ENCODE data around the gene CCDC197. TPM values are rescaled to one million over a fixed set of nuclear protein-coding genes. Genes with fewer than 3 reads are reported as not detected.

CCDC197 gene
- total RNA-seq, 1 donor from 2014 or later, result not detected

- ATAC-seq, result no peak
- H3K36me3 ChIP-seq, result no peaks in the 10 kb centered on the region
- no peaks in the 10 kb centered on the region for H3K4me1 ChIP-seq
- no peaks in the 10 kb centered on the region for H3K9me3 ChIP-seq
- peaks cover 4% of the 10 kb centered on the region for H3K27me3 ChIP-seq (ENCODE audit: low read depth)
- no peak for TF ChIP-seq CTCF (IDR thresholded peaks at IDR 0.05)
- no peak overlapping the region for H3K4me3 ChIP-seq
- intact Hi-C loops (cut with DNase I), result no loop called here
- no peak overlapping the region for H3K27ac ChIP-seq
- no peak for DNase-seq
These were observed 17.3 kb downstream of the CCDC197 start for GRCh38 chr14:94014382-94014781.

DNA sequence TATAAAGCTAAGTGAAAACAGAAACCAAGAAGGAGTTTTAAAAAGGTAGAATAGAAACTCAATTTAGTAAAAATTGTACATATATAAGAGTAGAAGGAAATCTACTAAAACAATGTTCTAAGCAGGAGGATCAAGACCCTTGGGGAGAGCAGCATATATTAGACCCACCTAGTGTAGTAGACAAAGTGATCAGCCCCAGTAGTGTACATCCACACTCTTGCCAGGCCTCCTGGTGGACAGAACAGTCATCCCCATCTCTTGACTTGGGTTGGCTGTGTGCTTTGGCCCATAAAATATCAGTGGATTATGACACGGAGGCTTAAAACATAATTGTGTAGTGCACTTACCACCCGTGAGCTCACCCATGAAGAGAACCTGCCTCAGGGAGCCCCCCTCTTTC lies 18.1 kb downstream of the CCDC197 start:
- no peak for ATAC-seq
- no peak for TF ChIP-seq CTCF (IDR thresholded peaks at IDR 0.05)
- Histone ChIP-seq H3K36me3 (no peaks in the 10 kb centered on the region), H3K27me3 (ENCODE audit: low read depth) (peaks cover 4% of the 10 kb centered on the region), H3K4me3 (no peak overlapping the region), H3K9me3 (no peaks in the 10 kb centered on the region), H3K27ac (no peak overlapping the region), H3K4me1 (no peaks in the 10 kb centered on the region)
- intact Hi-C loops (cut with DNase I), result no loop called here
- no peak for DNase-seq

- intact Hi-C loops (cut with DNase I), result no loop called here
These were observed 19.4 kb downstream of the CCDC197 start for GRCh38 chr14:94016446-94016976.

DNA sequence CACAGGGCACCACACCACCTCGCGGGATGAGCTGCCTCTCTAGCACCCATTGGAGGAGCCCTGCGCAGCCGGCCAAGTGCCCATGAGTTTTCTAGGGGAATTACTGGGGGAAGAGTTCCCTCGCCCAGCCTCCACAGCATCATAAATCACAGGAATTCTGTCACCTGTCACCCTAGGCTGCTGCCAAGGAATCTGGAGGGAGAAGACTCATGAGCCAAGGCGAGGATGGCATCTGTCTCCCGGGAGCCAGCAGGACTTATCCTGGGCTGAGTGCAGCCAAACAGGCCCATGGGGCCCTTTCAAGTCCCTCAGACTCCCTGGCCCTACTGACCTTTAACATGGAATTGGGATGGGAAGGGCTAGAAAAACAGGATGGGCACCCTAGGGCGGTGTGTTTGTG lies 21.2 kb downstream of the CCDC197 start:
- Histone ChIP-seq H3K27ac (no peak overlapping the region), H3K4me3 (no peak overlapping the region), H3K4me1 (no peaks in the 10 kb centered on the region), H3K9me3 (no peaks in the 10 kb centered on the region), H3K36me3 (no peaks in the 10 kb centered on the region), H3K27me3 (ENCODE audit: low read depth) (no peaks in the 10 kb centered on the region)
- DNase-seq (no peak), ATAC-seq (no peak)
- intact Hi-C loops (cut with DNase I), result no loop called here
- no peak for TF ChIP-seq CTCF (IDR thresholded peaks at IDR 0.05)

More at GRCh38 chr14:94016446-94016976, 19.4 kb downstream of the CCDC197 start:
- H3K4me1 ChIP-seq, result no peaks in the 10 kb centered on the region
- H3K9me3 ChIP-seq, result no peaks in the 10 kb centered on the region
- H3K27ac ChIP-seq, result no peak overlapping the region
- no peaks in the 10 kb centered on the region for H3K27me3 ChIP-seq (ENCODE audit: low read depth)
- ATAC-seq, result no peak
- no peaks in the 10 kb centered on the region for H3K36me3 ChIP-seq
- TF ChIP-seq CTCF (IDR thresholded peaks at IDR 0.05), result no peak
- H3K4me3 ChIP-seq, result no peak overlapping the region
- DNase-seq, result no peak

GRCh38 chr14:94019329-94019728 lies 22.2 kb downstream of the CCDC197 start:
- Histone ChIP-seq H3K27me3 (ENCODE audit: low read depth) (no peaks in the 10 kb centered on the region), H3K36me3 (no peaks in the 10 kb centered on the region), H3K4me1 (no peaks in the 10 kb centered on the region), H3K9me3 (no peaks in the 10 kb centered on the region), H3K4me3 (no peak overlapping the region), H3K27ac (no peak overlapping the region)
- intact Hi-C loops (cut with DNase I), result no loop called here
- DNase-seq, result no peak
- ATAC-seq, result no peak
- TF ChIP-seq CTCF (IDR thresholded peaks at IDR 0.05), result no peak

GRCh38 chr14:94020267-94020666 lies 23.2 kb downstream of the CCDC197 start:
- no peak for TF ChIP-seq CTCF (IDR thresholded peaks at IDR 0.05)
- no peak overlapping the region for H3K4me3 ChIP-seq
- no peaks in the 10 kb centered on the region for H3K27me3 ChIP-seq (ENCODE audit: low read depth)
- H3K27ac ChIP-seq, result no peak overlapping the region
- no peaks in the 10 kb centered on the region for H3K36me3 ChIP-seq
- H3K9me3 ChIP-seq, result no peaks in the 10 kb centered on the region
- no peaks in the 10 kb centered on the region for H3K4me1 ChIP-seq
- DNase-seq (no peak), ATAC-seq (no peak)
- intact Hi-C loops (cut with DNase I), result no loop called here

Data from lower lobe of right lung (tissue), 2 donors.